ENCODE measurements around the gene DAB1. TPM values are rescaled to one million over a fixed set of nuclear protein-coding genes. Genes with fewer than 3 reads are reported as not detected.
A peak's percentile ranks its signal among the peaks of the same experiment; 100 is the strongest.

Gene DAB1
- total RNA-seq, 1 donor from 2014 or later: not detected

DNA sequence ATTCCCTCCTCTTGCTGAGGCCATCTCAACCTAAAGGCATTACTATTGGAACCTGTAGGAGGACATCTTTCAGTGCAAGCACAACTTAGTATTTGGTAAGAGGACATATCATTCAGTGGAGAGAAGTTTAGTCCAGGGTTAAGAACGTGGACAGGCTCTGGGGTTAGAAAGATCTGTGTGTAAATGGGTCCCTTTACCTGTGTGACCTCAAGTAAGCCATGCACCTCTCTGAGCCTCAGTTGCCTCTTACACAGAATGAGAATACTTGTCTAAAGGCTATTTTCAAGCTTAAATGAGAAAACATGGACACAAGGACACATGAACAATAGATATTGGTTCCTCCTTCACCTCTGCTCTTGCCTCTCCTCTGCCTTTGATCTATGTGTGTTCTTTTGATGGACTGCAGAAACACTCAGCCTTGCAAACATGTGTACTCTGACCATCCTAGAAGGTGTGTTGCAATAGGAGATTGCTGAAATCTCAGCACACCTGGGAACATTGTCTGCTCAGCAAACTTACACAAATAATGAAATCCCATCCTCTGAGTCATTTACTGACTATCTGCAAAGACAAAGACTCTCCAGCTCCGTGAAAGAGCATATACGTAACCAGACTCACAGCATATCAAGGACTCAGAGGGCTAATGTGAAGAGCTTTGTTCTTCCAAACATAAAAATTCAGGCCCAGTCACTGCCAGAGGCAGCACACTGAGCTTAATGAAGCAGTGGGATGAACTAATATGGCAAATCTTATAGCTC lies 143.8 kb downstream of the DAB1 start:
- no peak for TF ChIP-seq CTCF (conservative IDR thresholded peaks at IDR 0.05; ENCODE audit: low read depth, low read length)
- peak; percentile 16 for DNase-seq (ENCODE audit: low read depth)
- no peak overlapping the region for H3K4me3 ChIP-seq (ENCODE audit: low read depth, low read length)

DNA sequence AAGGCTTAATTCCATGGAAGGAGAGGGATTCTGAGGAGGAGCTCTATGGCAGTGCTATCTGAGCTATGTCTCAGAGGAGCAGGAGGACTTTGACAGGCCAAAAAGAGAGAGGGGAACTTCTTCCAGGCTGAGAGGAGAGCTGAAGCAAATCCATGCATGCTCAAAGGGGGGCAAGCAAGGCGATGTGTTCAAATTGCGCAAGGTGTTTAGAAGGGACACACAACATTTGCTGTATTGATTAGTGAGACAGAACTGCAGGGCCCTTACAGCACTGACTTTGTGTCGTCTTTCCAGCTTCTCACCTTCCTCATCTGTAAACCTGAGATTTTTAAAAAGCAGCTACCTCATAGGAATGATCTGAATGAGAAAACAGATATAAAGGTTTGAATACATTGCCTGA lies 145.3 kb downstream of the DAB1 start:
- no peak for DNase-seq (ENCODE audit: low read depth)
- TF ChIP-seq CTCF (conservative IDR thresholded peaks at IDR 0.05; ENCODE audit: low read depth, low read length): no peak
- H3K4me3 ChIP-seq (ENCODE audit: low read depth, low read length): no peak overlapping the region

GRCh38 chr1:57277681-57278080 lies 146.2 kb downstream of the DAB1 start:
- no peak for DNase-seq (ENCODE audit: low read depth)
- H3K4me3 ChIP-seq (ENCODE audit: low read depth, low read length): no peak overlapping the region
- TF ChIP-seq CTCF (conservative IDR thresholded peaks at IDR 0.05; ENCODE audit: low read depth, low read length): no peak

DNA sequence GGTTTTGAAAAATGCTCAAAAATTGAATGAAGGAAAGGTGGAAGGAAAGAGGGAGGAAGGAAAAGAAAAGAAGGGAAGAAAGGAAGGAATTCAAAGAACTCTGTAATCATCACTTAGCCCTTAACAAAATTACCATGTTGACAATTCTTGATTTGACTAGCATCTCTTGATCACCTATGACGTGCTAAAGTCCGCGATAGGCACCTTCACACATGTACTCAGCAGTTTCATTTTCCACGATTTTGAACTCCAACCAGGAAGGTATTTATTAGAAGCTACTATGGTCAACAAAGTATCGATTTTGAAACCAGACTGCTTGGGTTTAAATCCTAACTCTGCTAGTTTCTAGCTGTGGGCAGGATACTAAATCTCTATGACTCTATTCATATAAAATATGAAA lies 146.9 kb downstream of the DAB1 start:
- H3K4me3 ChIP-seq (ENCODE audit: low read depth, low read length): no peak overlapping the region
- TF ChIP-seq CTCF (conservative IDR thresholded peaks at IDR 0.05; ENCODE audit: low read depth, low read length): no peak
- no peak for DNase-seq (ENCODE audit: low read depth)

DNA sequence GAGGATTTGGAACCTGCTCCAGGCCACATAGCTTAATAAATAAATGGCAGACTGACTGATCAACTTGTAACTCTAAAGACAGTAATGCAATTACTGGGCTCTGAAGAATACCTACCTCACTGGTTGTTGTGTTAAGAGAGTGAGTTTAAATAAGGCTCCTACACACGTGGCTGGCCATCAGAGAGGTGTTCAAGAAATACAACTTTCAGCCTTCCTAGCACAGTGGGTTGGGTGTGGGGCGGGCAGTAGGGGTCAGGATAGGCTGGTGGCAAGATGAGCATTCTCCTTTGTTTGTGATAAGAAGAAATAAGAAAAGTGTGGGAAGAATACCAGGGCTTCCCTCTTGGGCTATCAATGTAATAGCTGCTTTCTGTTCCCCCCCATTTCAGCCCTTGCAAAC lies 151.3 kb downstream of the DAB1 start:
- H3K4me3 ChIP-seq (ENCODE audit: low read depth, low read length): no peak overlapping the region
- TF ChIP-seq CTCF (conservative IDR thresholded peaks at IDR 0.05; ENCODE audit: low read depth, low read length): no peak

GRCh38 chr1:57272150-57272549 lies 151.7 kb downstream of the DAB1 start:
- TF ChIP-seq CTCF (conservative IDR thresholded peaks at IDR 0.05; ENCODE audit: low read depth, low read length): no peak
- no peak overlapping the region for H3K4me3 ChIP-seq (ENCODE audit: low read depth, low read length)
- DNase-seq (ENCODE audit: low read depth): peak; percentile 42

More for the DNA sequence above, 151.3 kb downstream of the DAB1 start:
- DNase-seq (ENCODE audit: low read depth): no peak

All from epithelial cell of proximal tubule (primary cell).